Measurements from ENCODE around the gene VEGFA.

The VEGFA gene

GRCh38 chr6:43759136-43759906 lies 10.7 kb upstream of the VEGFA start:
- no peak for DNase-seq (ENCODE audit: extremely low read depth in 1 of 2, low read depth in 1 of 2)

- DNase-seq (ENCODE audit: extremely low read depth in 1 of 2, low read depth in 1 of 2) = no peak
Observed at GRCh38 chr6:43759907-43760206, 10.2 kb upstream of the VEGFA start.

GRCh38 chr6:43760210-43761168 lies 9.5 kb upstream of the VEGFA start:
- DNase-seq (ENCODE audit: extremely low read depth in 1 of 2, low read depth in 1 of 2) = no peak

GRCh38 chr6:43761666-43762409 lies 8.2 kb upstream of the VEGFA start:
- DNase-seq (ENCODE audit: extremely low read depth in 1 of 2, low read depth in 1 of 2) = no peak

GRCh38 chr6:43762410-43762768 lies 7.6 kb upstream of the VEGFA start:
- DNase-seq (ENCODE audit: extremely low read depth in 1 of 2, low read depth in 1 of 2) = no peak

- DNase-seq (ENCODE audit: extremely low read depth in 1 of 2, low read depth in 1 of 2) = no peak
Observed at GRCh38 chr6:43762966-43763695, 6.9 kb upstream of the VEGFA start.

- no peak for DNase-seq (ENCODE audit: extremely low read depth in 1 of 2, low read depth in 1 of 2)
Observed at GRCh38 chr6:43763812-43764522, 6.0 kb upstream of the VEGFA start.

- DNase-seq (ENCODE audit: extremely low read depth in 1 of 2, low read depth in 1 of 2) = no peak
Observed at GRCh38 chr6:43764772-43765171, 5.2 kb upstream of the VEGFA start.

- DNase-seq (ENCODE audit: extremely low read depth in 1 of 2, low read depth in 1 of 2) = no peak
Observed at GRCh38 chr6:43765776-43766499, 4.1 kb upstream of the VEGFA start.

- DNase-seq (ENCODE audit: extremely low read depth in 1 of 2, low read depth in 1 of 2) = no peak
Observed at GRCh38 chr6:43766500-43766853, 3.5 kb upstream of the VEGFA start.

- no peak for DNase-seq (ENCODE audit: extremely low read depth in 1 of 2, low read depth in 1 of 2)
Observed at GRCh38 chr6:43766964-43767461, 3.0 kb upstream of the VEGFA start.

GRCh38 chr6:43767553-43768505 lies 2.2 kb upstream of the VEGFA start:
- DNase-seq (ENCODE audit: extremely low read depth in 1 of 2, low read depth in 1 of 2) = no peak

GRCh38 chr6:43768506-43768860 lies 1.5 kb upstream of the VEGFA start:
- DNase-seq (ENCODE audit: extremely low read depth in 1 of 2, low read depth in 1 of 2) = no peak

- no peak for DNase-seq (ENCODE audit: extremely low read depth in 1 of 2, low read depth in 1 of 2)
Observed at GRCh38 chr6:43768983-43769525, 957 bp upstream of the VEGFA start.

- DNase-seq (ENCODE audit: extremely low read depth in 1 of 2, low read depth in 1 of 2) = peak; percentile 21 to 25
Observed at GRCh38 chr6:43770372-43771209, 580 bp downstream of the VEGFA start.

- peak; percentile 59 for DNase-seq (ENCODE audit: extremely low read depth in 1 of 2, low read depth in 1 of 2)
Observed at GRCh38 chr6:43771210-43771857, 1.3 kb downstream of the VEGFA start.
